NCI-H2107 (cell line): ENCODE results near the gene CPNE2.
A peak's percentile ranks its signal among the peaks of the same experiment; 100 is the strongest.
"Not testable (repeated sequence)": the region's sequence is repeated elsewhere in the genome, so short reads cannot be mapped to it uniquely, and the experiment has no call there.

Experiments
- DNase-seq: peaks from one replicate; lab custom pipeline; 2025; lab: John Stamatoyannopoulos, UW

Gene CPNE2

GRCh38 chr16:57169327-57169726, 76.9 kb downstream of the CPNE2 start:
- no peak for DNase-seq

- DNase-seq, result no peak
Measured at GRCh38 chr16:57172721-57173290, 80.4 kb downstream of the CPNE2 start.

GRCh38 chr16:57175896-57176295, 83.5 kb downstream of the CPNE2 start:
- DNase-seq, result no peak

- no peak for DNase-seq
Measured at GRCh38 chr16:57178196-57178595, 85.8 kb downstream of the CPNE2 start.

GRCh38 chr16:57178793-57179212, 86.4 kb downstream of the CPNE2 start:
- no peak for DNase-seq

- no peak for DNase-seq
Measured at GRCh38 chr16:57179215-57179828, 86.9 kb downstream of the CPNE2 start.

- DNase-seq, result no peak
Measured at GRCh38 chr16:57184113-57184512, 91.7 kb downstream of the CPNE2 start.

- DNase-seq, result no peak
Measured at GRCh38 chr16:57184887-57185445, 92.6 kb downstream of the CPNE2 start.

GRCh38 chr16:57185446-57185944, 93.1 kb downstream of the CPNE2 start:
- no peak for DNase-seq

- peak; percentile 98 for DNase-seq
Measured at GRCh38 chr16:57185945-57186871, 93.8 kb downstream of the CPNE2 start, which contains the start of the genes PSME3IP1 and RSPRY1. Gene PSME3IP1, minus strand, starts transcription at chr16:57186039. Its CDS starts 12,185 bp downstream, at chr16:57173854. Gene RSPRY1, plus strand, starts transcription at chr16:57186329. Its CDS starts 18,330 bp downstream, at chr16:57204659.

GRCh38 chr16:57186872-57187854, 94.8 kb downstream of the CPNE2 start:
- no peak for DNase-seq

- not testable (repeated sequence) for DNase-seq
Measured at GRCh38 chr16:57187902-57188710, 95.7 kb downstream of the CPNE2 start.

- DNase-seq, result no peak
Measured at GRCh38 chr16:57188711-57189002, 96.3 kb downstream of the CPNE2 start.

GRCh38 chr16:57189527-57189926, 97.1 kb downstream of the CPNE2 start:
- DNase-seq, result not testable (repeated sequence)

- DNase-seq, result no peak
Measured at GRCh38 chr16:57190136-57190535, 97.8 kb downstream of the CPNE2 start.

- no peak for DNase-seq
Measured at GRCh38 chr16:57191056-57191571, 98.7 kb downstream of the CPNE2 start.

- no peak for DNase-seq
Measured at GRCh38 chr16:57192146-57192545, 99.8 kb downstream of the CPNE2 start.

GRCh38 chr16:57192720-57193486, 100.5 kb downstream of the CPNE2 start:
- DNase-seq, result no peak

- DNase-seq, result no peak
Measured at GRCh38 chr16:57194512-57194911, 102.1 kb downstream of the CPNE2 start.
